Measurements from ENCODE around the gene ITGAD.

Gene ITGAD

GRCh38 chr16:31393056-31393455 lies at the start of gene ITGAD:
Gene ITGAD, plus strand, starts transcription at chr16:31393335. Its CDS starts 26 bp downstream, at chr16:31393361.
- no peak for TF ChIP-seq CTCF (IDR thresholded peaks at IDR 0.05; ENCODE audit: insufficient read depth, low read length, poor library complexity, severe bottlenecking)
- DNase-seq (ENCODE audit: extremely low read depth, insufficient read length): no peak
- H3K4me3 ChIP-seq (replicated peaks; ENCODE audit: low read depth, low read length): no peak within 1 kb of the TSS
- H3K36me3 ChIP-seq (ENCODE audit: control insufficient read depth, insufficient read depth, low read length): no peaks in the 10 kb centered on the region
- H3K27me3 ChIP-seq (replicated peaks; ENCODE audit: control insufficient read depth, insufficient read depth, low read length): no peaks in the 10 kb centered on the region; the same call in 1 of the 2 replicates

GRCh38 chr16:31344712-31345111 lies 48.4 kb upstream of the ITGAD start:
- H3K4me3 ChIP-seq (replicated peaks; ENCODE audit: low read depth, low read length): no peak overlapping the region
- TF ChIP-seq CTCF (IDR thresholded peaks at IDR 0.05; ENCODE audit: insufficient read depth, low read length, poor library complexity, severe bottlenecking): no peak
- peak; percentile 61 for DNase-seq (ENCODE audit: extremely low read depth, insufficient read length)
- H3K36me3 ChIP-seq (ENCODE audit: control insufficient read depth, insufficient read depth, low read length): no peaks in the 10 kb centered on the region
- H3K27me3 ChIP-seq (replicated peaks; ENCODE audit: control insufficient read depth, insufficient read depth, low read length): no peaks in the 10 kb centered on the region

- no peak for TF ChIP-seq CTCF (IDR thresholded peaks at IDR 0.05; ENCODE audit: insufficient read depth, low read length, poor library complexity, severe bottlenecking)
- no peaks in the 10 kb centered on the region for H3K36me3 ChIP-seq (ENCODE audit: control insufficient read depth, insufficient read depth, low read length)
- no peaks in the 10 kb centered on the region for H3K27me3 ChIP-seq (replicated peaks; ENCODE audit: control insufficient read depth, insufficient read depth, low read length)
- no peak for DNase-seq (ENCODE audit: extremely low read depth, insufficient read length)
- no peak overlapping the region for H3K4me3 ChIP-seq (replicated peaks; ENCODE audit: low read depth, low read length)
Observed at GRCh38 chr16:31347445-31347844, 45.7 kb upstream of the ITGAD start.

- Histone ChIP-seq H3K27me3 (replicated peaks; ENCODE audit: control insufficient read depth, insufficient read depth, low read length) (no peaks in the 10 kb centered on the region), H3K36me3 (ENCODE audit: control insufficient read depth, insufficient read depth, low read length) (no peaks in the 10 kb centered on the region), H3K4me3 (replicated peaks; ENCODE audit: low read depth, low read length) (no peak overlapping the region)
- TF ChIP-seq CTCF (IDR thresholded peaks at IDR 0.05; ENCODE audit: insufficient read depth, low read length, poor library complexity, severe bottlenecking): no peak
- DNase-seq (ENCODE audit: extremely low read depth, insufficient read length): no peak
Observed at GRCh38 chr16:31348579-31348978, 44.6 kb upstream of the ITGAD start.

- no peak for DNase-seq (ENCODE audit: extremely low read depth, insufficient read length)
- H3K27me3 ChIP-seq (replicated peaks; ENCODE audit: control insufficient read depth, insufficient read depth, low read length): no peaks in the 10 kb centered on the region
- H3K4me3 ChIP-seq (replicated peaks; ENCODE audit: low read depth, low read length): no peak overlapping the region
- no peaks in the 10 kb centered on the region for H3K36me3 ChIP-seq (ENCODE audit: control insufficient read depth, insufficient read depth, low read length)
- no peak for TF ChIP-seq CTCF (IDR thresholded peaks at IDR 0.05; ENCODE audit: insufficient read depth, low read length, poor library complexity, severe bottlenecking)
Observed at GRCh38 chr16:31350275-31351005, 42.7 kb upstream of the ITGAD start.

Measured in GM06990 (cell line).